ENCODE measurements around the gene PTPRB.
"Not testable (repeated sequence)": the region's sequence is repeated elsewhere in the genome, so short reads cannot be mapped to it uniquely, and the experiment has no call there.

Gene PTPRB

DNA sequence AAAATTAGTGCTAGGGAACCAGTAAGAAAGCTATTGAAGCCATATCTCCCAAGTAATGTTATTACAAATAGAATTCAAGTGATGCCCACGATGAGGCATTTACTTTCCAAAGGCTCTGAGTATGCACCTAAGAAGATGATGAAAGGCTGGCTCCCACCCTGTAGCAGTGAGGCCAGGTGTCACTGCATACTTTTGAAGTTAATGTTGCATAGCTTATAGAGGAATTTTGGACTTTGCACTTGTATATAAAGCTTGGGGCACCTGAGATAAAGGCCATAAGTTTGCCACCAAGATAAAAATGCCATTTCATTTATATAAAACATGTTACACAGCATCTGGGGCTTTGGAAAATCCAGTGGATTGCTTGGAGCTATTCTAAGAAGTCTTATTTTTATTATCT is 96.2 kb downstream of the PTPRB start:
- DNase-seq (ENCODE audit: low spot score), result no peak

GRCh38 chr12:70536650-70537049 is 100.6 kb downstream of the PTPRB start:
- DNase-seq (ENCODE audit: low spot score), result no peak

GRCh38 chr12:70535896-70536374 is 101.3 kb downstream of the PTPRB start:
- DNase-seq (ENCODE audit: low spot score), result no peak

DNA sequence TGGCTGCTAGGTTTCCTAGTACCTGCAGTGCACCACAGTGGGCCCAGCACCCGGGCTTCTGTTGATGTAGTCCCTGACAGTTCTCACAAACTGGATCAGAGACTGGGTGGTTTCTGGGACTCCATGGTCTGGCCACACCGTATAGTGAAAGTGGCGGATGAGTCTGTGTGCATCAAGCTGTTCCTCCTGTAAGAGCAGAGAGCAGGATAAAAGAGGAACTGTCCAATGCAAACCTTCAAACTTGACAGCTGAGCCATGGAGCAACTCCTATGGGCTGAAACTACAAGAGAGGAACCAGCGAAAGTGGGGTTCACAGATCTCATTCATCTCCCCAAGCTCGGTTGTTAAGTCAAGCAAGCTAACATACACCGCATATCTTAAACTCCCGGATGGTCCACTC is 102.8 kb downstream of the PTPRB start:
- no peak for DNase-seq (ENCODE audit: low spot score)

GRCh38 chr12:70529647-70530046 is 107.6 kb downstream of the PTPRB start:
- DNase-seq (ENCODE audit: low spot score), result no peak

DNA sequence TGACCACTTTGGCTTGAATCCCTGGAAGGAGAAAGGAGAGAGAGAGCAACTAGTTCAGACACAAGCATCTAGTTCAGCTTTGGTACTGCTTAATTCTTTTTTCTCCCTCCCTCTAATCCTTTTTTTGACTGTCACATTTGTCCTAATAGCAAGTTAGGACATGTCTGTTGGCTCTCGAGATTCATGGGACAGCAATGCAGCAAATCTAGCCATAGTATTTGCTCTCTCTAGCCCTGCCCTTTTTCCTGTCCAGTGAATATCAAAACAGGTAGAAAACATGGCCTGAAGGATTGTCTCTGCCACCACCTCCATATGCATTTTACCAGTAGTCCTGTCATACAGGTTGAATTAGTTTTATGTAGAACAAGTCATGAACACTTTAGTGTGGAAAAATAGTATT is 116.4 kb downstream of the PTPRB start:
- DNase-seq (ENCODE audit: low spot score), result no peak

- DNase-seq (ENCODE audit: low spot score), result no peak
Measured at GRCh38 chr12:70513426-70513825, 123.8 kb downstream of the PTPRB start.

DNA sequence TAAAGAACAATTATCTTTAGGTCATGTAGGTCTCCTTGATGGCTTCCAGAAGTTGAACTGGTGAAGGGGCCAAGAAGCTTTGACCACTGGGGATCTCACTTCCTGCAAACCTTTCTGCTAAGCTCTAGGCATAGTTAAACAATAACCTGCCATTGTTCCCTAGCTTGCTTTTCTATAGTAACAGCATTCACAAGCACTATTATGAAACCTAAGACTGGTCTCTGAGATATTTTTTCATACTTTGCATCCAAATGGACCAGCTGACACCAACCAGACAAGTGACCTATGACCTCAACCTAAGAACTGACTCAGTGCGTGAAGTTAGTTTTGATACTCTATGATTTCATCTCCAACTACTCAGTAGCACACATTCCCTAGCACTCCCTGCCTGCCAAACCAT is 129.1 kb downstream of the PTPRB start:
- no peak for DNase-seq (ENCODE audit: low spot score)

- no peak for DNase-seq (ENCODE audit: low spot score)
Measured at GRCh38 chr12:70507442-70507841, 129.8 kb downstream of the PTPRB start.

GRCh38 chr12:70497508-70497907 is 139.7 kb downstream of the PTPRB start:
- DNase-seq (ENCODE audit: low spot score), result no peak

DNA sequence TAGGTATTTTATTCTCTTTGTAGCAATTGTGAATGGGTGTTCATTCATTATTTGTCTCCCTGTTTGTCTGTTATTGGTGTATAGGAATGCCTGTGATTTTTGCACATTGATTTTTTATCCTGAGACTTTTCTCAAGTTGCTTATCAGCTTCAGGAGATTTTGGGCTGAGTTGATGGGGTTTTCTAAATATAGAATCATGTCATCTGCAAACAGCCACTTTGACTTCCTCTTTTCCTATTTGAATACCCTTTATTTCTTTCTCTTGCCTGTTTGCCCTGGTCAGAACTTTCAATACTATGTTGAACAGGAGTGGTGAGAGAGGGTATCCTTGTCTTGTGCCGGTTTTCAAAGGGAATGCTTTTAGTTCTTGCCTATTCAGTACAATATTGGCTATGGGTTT is 144.3 kb downstream of the PTPRB start:
- not testable (repeated sequence) for DNase-seq (ENCODE audit: low spot score)

- not testable (repeated sequence) for DNase-seq (ENCODE audit: low spot score)
Measured at GRCh38 chr12:70490928-70491327, 146.3 kb downstream of the PTPRB start.

- no peak for DNase-seq (ENCODE audit: low spot score)
Measured at GRCh38 chr12:70487440-70487839, 149.8 kb downstream of the PTPRB start.

- no peak for DNase-seq (ENCODE audit: low spot score)
Measured at GRCh38 chr12:70486588-70486987, 150.6 kb downstream of the PTPRB start.

GRCh38 chr12:70485704-70486103 is 151.5 kb downstream of the PTPRB start:
- no peak for DNase-seq (ENCODE audit: low spot score)

DNA sequence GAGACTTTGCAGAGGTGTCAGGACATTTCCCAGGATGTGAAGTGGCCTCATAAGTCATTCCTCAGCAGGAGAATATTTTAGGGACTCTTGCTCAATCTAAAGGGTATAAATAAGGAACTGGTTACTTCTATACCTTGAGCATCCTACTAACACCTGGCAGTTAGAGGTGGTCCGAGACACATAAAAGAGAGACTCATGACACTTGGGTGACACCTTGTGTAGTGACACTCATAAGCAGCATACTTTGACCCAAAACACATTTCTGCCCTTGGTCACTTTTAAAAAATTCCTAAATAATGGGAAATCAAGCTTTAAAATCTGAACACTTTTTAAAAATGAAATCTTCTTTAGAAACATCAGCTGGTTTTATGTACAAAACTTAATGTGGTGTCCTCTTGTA is 152.8 kb downstream of the PTPRB start:
- no peak for DNase-seq (ENCODE audit: low spot score)

DNA sequence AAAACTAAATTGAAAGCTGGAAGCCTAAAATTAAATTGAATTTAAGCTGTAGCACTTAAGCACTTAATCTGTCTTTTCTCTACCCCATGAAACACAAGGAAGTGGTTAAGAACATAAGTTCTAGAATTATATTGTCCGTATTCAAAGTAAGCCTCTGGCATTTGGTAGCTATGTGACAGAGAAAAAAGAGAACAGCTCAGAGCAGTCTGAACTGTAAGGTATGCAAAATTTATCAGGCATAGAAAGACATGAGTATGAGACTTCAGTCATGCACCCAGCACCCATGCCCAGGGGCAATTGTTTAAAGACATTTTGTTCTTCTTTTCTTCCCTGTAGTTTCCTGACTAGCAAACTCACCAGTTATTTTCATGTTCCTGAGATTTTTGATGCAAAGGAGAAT is 154.5 kb downstream of the PTPRB start:
- DNase-seq (ENCODE audit: low spot score), result no peak

- DNase-seq (ENCODE audit: low spot score), result no peak
Measured at GRCh38 chr12:70469221-70469820, 167.9 kb downstream of the PTPRB start.

DNA sequence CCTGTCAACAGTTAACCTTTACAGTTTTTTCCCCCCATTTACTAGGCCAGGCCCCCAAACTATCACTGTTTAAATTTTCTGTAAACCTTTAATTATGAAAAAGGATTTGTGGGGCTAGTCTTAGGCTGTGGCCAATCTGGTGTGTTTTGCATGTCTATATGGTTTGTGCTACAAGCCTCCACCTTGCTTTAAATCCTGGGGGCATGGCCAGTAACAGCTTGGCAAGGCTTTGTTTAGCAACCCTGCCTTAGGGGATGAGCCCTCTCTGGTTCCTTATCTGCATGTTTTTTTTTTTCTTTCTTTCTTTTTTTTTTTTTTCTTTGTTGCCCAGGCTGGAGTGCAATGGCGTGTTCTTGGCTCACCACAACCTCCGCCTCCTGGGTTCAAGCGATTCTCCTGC is 168.5 kb downstream of the PTPRB start:
- DNase-seq (ENCODE audit: low spot score), result no peak

DNA sequence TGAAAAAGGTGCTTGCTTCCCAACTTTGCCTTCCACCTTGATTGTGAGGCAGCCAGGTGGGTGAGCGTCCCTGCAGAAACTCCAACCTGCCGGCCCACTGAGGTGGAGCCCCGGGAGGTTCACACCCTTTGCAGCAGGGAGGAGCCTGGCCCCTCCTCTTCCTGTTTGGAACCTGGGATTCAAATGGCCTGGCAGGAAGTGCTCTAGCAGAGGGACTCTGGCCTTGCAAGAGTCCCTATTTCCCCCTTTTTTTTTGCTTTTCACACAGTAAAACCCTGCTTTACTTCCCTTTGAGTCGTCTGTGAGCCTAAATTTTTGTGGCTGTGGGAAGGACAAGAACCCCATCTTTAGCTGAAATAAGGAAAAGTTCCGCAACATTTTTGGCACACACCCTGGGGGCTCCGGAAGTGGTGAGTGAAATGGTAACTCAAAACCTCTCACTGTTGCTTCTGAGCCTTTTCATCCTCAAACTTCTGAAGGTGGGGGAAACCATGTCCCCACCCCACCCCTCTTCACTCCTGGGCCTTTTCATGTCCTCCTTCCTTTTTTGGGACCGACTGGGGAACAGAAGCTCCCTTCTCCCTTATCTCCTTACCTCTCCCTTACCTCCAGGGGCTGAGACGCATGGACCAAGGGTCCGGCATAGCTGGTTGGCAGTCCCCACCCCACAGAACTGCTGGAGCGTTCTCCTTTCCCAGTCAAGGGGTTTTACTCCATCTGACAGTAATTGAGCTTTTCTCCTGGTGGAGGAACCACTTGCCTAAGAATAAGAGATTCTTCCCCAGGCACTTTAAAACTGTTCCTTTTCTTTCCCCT is 169.1 kb downstream of the PTPRB start:
- no peak for DNase-seq (ENCODE audit: low spot score)

GRCh38 chr12:70467476-70467875 is 169.8 kb downstream of the PTPRB start:
- DNase-seq (ENCODE audit: low spot score), result no peak

DNA sequence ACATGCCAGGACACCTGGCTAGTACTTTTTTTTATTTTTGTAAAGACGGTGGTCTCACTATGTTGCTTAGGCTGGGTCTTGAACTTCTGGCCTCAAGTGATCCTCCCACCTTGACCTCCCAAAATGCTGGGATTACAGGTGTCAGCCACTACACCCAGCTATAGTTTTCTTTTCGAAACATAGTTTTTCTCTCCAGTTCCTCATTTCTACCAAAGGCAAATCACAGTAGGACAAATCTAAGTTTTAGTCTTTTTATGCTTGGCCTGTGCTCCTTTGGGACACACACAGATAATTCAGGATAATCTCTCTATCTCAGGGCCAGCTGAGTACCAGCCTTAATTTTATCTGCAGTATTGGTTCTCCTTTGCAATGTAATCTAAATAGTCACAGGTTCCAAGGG is 170.5 kb downstream of the PTPRB start:
- DNase-seq (ENCODE audit: low spot score), result no peak

All from SK-N-DZ (cell line).